HFF-Myc (cell line): ENCODE results near the gene AGMAT.

Source experiments
- DNase-seq: peaks from one replicate; pipeline ENCODE4 v3.0.0-alpha.2; 2011; ENCODE audit warnings: low read depth; ENCODE audit errors: extremely low read depth
- H3K4me3 ChIP-seq: replicated peaks from 2 replicates; pipeline ENCODE4 v1.5.1; 2011; ENCODE audit warnings: low read depth, mild to moderate bottlenecking, control low read depth, low read length
- CTCF ChIP-seq: IDR thresholded peaks from 2 replicates; pipeline ENCODE4 v1.5.1; 2012; ENCODE audit warnings: mild to moderate bottlenecking, low read depth, low read length, control low read depth; ENCODE audit errors: missing control alignments

Gene AGMAT

GRCh38 chr1:15584489-15585363 is at the start of gene AGMAT:
Gene AGMAT, minus strand, starts transcription at chr1:15585051. Its CDS starts 84 bp downstream, at chr1:15584967.
- H3K4me3 ChIP-seq = peak within 1 kb of the TSS; percentile 41
- DNase-seq = no peak
- peak; percentile 38 for TF ChIP-seq CTCF

DNA sequence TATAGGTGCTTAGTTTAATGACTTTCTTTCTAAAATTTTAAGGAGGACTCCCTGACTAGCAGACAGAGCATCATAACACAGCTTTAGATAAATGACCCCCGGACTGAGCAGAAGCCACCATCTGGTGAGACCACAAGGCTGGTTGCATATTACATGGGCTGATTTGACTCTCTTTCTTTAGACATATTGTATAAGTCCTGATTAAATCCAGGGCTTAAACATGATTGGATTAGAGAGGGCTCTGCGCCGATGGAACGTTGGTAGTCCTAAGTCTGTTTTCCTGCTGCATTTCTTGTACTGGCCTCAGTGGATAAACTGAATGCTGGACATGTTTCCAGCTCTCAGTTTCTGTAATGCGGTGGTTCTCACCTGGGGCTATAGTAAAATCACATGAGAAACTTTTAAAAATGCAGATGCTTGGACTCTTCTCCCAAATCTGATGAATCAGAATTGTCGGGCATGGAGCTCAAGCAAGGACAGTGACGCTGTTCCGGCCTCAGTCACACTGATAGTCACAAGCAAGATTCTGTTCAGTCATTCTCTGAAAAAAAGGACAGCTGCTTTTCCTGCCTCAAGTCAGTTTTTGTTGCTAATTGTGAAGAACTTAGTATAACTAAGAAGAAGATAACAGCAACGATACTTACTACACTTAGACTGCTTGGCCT is 49.0 kb upstream of the AGMAT start:
- H3K4me3 ChIP-seq = no peak overlapping the region
- TF ChIP-seq CTCF = no peak
- DNase-seq = no peak

DNA sequence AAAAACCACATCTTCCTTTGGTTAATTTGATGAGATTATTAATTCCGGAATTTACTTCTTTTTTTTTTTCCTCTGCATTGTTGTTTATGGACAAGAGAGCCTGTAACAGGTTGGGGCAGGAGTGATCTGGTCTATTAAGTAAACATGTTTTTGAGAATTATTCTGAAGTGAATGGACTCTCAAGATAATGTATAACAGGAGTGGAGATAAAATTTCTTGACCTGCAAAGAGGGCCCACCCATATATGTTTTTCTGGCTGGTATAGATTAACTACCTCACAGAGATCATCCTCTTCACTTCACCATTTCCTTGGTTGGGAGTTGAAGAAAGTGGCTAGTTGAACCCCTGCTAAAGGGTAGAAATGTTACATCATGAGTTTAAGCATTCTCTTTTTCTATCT is 43.2 kb upstream of the AGMAT start:
- no peak for DNase-seq
- H3K4me3 ChIP-seq = no peak overlapping the region
- no peak for TF ChIP-seq CTCF

GRCh38 chr1:15627343-15627988 is 42.6 kb upstream of the AGMAT start:
- no peak overlapping the region for H3K4me3 ChIP-seq
- TF ChIP-seq CTCF = no peak
- peak; percentile 83 for DNase-seq

GRCh38 chr1:15626269-15626950 is 41.6 kb upstream of the AGMAT start:
- DNase-seq = no peak
- no peak for TF ChIP-seq CTCF
- H3K4me3 ChIP-seq = no peak overlapping the region

GRCh38 chr1:15625056-15625917 is 40.4 kb upstream of the AGMAT start:
- H3K4me3 ChIP-seq = no peak overlapping the region
- TF ChIP-seq CTCF = no peak
- DNase-seq = no peak
